ENCODE measurements around the gene POU6F1.

- TF ChIP-seq, protein P1, sequence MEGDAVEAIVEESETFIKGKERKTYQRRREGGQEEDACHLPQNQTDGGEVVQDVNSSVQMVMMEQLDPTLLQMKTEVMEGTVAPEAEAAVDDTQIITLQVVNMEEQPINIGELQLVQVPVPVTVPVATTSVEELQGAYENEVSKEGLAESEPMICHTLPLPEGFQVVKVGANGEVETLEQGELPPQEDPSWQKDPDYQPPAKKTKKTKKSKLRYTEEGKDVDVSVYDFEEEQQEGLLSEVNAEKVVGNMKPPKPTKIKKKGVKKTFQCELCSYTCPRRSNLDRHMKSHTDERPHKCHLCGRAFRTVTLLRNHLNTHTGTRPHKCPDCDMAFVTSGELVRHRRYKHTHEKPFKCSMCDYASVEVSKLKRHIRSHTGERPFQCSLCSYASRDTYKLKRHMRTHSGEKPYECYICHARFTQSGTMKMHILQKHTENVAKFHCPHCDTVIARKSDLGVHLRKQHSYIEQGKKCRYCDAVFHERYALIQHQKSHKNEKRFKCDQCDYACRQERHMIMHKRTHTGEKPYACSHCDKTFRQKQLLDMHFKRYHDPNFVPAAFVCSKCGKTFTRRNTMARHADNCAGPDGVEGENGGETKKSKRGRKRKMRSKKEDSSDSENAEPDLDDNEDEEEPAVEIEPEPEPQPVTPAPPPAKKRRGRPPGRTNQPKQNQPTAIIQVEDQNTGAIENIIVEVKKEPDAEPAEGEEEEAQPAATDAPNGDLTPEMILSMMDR (conservative IDR thresholded peaks at IDR 0.05): no peak
- no peak for TF ChIP-seq EZH2 (IDR thresholded peaks at IDR 0.05; ENCODE audit: low read depth)
These were observed 64.9 kb downstream of the POU6F1 start for GRCh38 chr12:51152953-51153352.
